NCI-H1092 (cell line): ENCODE data around the gene GPR153.

Experiments
- DNase-seq: peaks from one replicate; lab custom pipeline; 2025; lab: John Stamatoyannopoulos, UW

GPR153 gene

DNA sequence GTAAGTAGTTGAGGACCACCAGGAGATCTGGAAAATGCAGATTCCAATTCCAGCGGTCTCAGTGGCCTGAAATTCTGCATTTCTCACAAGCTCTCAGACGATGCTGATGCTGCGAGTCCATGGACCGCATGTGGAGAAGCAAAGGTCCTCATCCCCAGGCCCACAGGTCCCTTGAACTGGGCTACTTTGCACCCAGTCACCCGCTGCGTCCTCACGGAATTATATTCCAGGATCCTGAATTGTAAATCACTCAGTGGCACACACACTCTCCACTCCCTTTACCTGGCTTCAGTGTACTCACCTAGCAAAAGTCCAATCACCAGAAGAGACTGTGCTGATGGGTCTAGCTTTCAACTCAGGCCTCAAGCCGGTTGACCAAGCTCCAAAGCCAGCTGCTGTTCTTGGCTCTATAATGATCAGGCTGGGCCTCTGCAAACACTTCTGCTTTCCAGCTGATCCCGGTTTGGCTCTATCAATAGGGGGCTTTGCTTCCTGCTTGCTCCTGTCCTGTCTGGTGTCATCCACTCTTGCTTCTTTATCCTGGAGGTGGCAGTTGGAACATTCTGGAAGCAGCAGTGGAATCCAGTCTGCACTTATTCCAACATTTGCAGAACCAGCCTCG is 60.6 kb downstream of the GPR153 start:
- peak; percentile 80 for DNase-seq

DNA sequence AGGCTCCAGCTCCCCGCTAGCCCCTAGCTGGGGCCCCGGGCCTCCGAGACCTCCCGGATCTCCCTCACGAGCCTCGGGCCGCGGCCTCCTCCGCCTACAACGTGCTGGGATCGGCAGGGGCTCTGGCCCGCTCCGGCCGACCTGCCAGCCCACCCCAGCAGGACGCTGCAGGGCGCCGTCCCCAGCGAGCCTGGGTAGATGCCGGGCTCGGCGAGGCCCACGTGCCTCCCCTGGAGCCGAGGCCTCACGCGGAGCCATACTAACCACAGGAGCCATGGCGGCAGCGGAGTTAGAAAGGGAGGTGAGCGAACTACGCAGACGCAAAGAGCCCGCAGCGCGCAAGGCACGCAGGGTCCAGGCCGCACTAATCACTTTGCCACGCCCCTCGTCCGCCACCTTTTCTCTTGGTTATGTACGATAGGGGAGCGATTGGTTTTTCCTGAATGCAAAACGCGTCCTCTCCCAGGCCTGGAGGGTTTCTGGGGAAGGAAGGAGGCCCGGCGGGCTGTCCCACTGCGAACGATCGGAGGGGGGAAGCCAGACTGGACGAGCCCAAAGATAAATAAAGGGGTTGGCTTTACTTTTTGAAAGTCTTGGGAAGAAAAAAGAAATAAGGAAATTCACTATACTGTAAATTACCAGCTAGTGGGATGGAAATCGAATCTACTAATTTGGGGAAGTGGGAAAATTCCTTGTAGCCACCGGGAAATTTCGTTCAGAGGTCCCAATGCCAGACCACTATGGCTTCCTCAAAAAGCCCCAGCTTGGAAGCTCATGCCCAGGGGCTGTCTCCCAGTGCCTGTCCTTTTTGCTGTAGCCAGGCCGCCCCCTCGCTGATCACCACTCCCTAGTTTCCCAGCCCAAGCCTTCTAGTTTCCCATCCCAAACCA is 61.4 kb downstream of the GPR153 start, which contains the start of gene RPL22:
RPL22 (minus strand) TSS at position 298 of the 890 bp plus-strand sequence; CDS start at position 276, 22 bp downstream.
- DNase-seq, result peak; percentile 100

DNA sequence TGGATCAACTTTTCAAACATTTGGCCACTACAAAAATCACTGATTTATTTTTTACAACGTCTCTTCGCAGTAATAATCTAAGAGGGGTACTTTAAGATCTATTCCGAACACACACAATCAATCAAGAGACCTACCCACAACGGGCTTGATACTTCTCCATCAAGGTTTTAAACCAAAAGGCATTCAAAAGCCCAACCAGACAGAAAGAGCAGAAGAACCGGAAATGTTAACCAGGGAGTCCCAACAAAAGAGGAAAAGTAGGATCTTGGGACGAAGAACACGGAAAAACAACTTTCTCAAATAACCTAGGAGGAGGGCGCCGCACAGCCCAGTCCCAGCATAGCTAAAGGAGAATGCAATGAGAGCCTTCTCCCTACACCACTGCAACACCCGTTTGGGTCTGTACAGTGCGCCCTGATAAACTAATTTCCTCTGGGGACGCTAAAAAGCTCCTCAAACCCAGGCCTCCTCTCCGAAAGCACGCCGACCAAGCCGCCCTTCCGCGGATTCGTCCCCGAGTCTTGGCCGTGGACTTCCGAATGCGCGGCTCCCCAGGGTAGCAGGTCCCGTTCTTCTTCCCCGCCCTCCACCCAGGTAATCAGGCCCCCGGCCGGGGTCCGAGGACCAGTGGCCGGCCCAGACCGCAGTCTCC is 62.1 kb downstream of the GPR153 start:
- DNase-seq, result no peak

DNA sequence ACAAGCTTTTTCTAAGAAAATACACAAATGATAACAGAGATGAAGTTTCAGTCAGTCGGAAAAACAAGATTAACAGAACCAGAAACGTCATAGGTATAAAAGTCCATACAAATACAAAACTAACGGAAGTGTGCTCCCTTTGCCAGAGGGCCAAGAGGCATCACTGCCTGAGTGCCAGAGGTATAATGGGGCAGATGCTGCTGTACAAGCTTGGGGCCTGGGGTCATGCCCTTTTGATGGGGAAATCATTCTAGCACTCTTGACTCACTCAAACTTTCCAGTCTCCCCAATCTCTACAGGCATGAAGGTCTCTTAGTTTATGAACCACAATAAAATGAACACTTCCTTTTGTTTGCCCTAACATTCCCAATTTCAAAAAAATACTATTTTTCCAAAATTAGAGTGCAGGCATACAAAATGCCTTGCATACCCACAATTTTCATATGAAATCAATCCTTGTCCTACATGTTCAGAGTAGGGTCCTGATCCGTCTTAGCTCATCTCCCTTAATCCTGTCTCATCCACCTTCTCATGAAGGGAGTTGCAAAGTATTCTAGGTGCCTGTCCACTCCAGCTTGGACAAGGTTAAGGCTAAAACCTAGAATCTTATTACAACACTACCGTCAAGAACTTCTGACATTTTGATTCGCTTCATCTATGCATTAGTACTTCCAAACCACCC is 63.0 kb downstream of the GPR153 start:
- no peak for DNase-seq
